ENCODE results near the gene C9orf78.

DNA sequence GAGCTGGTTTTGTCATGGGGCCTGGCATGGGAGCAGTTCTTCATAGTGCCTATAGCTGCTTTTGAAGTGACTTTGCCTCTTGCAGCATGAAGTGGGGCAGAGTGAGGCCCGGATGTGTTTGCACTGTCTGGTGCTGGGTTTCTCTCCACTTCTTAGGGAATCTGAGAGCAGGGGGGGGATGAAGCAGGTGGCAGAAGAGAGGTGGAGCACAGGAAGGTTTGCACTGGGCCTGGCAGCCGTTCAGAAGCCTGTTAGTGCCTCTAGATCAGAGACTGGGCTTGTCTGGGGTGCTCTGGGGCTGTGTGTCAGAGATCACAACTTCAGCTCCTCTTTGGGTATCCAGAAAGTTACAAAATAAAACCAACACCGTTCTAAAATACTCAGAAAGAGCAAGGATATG is 18.5 kb upstream of the C9orf78 start:
- TF ChIP-seq PHF8 (IDR thresholded peaks at IDR 0.05; ENCODE audit: borderline replicate concordance, low read length) (no peak), POLR2A (conservative IDR thresholded peaks at IDR 0.05) (no peak), TEAD4 (IDR thresholded peaks at IDR 0.05; ENCODE audit: low read length) (no peak), TEAD4 (CRISPR knock-in tag; IDR thresholded peaks at IDR 0.05; ENCODE audit: borderline replicate concordance) (no peak), CBFA2T2 (conservative IDR thresholded peaks at IDR 0.05) (no peak), RAD51 (IDR thresholded peaks at IDR 0.05; ENCODE audit: borderline replicate concordance, low read depth) (no peak), CBX8 (IDR thresholded peaks at IDR 0.05; ENCODE audit: borderline replicate concordance, extremely low read depth, low read depth, low read length, poor library complexity, severe bottlenecking) (no peak), EP300 (IDR thresholded peaks at IDR 0.05; ENCODE audit: low read length) (no peak), TAF1 (IDR thresholded peaks at IDR 0.05; ENCODE audit: control insufficient read depth, extremely low read depth, insufficient read depth, low read length, severe bottlenecking) (no peak), ATF7 (IDR thresholded peaks at IDR 0.05) (no peak), CEBPB (tag; IDR thresholded peaks at IDR 0.05) (no peak)
- TF ChIP-seq, protein P1, sequence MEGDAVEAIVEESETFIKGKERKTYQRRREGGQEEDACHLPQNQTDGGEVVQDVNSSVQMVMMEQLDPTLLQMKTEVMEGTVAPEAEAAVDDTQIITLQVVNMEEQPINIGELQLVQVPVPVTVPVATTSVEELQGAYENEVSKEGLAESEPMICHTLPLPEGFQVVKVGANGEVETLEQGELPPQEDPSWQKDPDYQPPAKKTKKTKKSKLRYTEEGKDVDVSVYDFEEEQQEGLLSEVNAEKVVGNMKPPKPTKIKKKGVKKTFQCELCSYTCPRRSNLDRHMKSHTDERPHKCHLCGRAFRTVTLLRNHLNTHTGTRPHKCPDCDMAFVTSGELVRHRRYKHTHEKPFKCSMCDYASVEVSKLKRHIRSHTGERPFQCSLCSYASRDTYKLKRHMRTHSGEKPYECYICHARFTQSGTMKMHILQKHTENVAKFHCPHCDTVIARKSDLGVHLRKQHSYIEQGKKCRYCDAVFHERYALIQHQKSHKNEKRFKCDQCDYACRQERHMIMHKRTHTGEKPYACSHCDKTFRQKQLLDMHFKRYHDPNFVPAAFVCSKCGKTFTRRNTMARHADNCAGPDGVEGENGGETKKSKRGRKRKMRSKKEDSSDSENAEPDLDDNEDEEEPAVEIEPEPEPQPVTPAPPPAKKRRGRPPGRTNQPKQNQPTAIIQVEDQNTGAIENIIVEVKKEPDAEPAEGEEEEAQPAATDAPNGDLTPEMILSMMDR (IDR thresholded peaks at IDR 0.05 in 2 of 3, conservative IDR thresholded peaks at IDR 0.05 in 1 of 3; ENCODE audit: insufficient read depth in 2 of 3, low read depth in 1 of 3, low read length in 3 of 3): no peak
- TF ChIP-seq, protein P2, sequence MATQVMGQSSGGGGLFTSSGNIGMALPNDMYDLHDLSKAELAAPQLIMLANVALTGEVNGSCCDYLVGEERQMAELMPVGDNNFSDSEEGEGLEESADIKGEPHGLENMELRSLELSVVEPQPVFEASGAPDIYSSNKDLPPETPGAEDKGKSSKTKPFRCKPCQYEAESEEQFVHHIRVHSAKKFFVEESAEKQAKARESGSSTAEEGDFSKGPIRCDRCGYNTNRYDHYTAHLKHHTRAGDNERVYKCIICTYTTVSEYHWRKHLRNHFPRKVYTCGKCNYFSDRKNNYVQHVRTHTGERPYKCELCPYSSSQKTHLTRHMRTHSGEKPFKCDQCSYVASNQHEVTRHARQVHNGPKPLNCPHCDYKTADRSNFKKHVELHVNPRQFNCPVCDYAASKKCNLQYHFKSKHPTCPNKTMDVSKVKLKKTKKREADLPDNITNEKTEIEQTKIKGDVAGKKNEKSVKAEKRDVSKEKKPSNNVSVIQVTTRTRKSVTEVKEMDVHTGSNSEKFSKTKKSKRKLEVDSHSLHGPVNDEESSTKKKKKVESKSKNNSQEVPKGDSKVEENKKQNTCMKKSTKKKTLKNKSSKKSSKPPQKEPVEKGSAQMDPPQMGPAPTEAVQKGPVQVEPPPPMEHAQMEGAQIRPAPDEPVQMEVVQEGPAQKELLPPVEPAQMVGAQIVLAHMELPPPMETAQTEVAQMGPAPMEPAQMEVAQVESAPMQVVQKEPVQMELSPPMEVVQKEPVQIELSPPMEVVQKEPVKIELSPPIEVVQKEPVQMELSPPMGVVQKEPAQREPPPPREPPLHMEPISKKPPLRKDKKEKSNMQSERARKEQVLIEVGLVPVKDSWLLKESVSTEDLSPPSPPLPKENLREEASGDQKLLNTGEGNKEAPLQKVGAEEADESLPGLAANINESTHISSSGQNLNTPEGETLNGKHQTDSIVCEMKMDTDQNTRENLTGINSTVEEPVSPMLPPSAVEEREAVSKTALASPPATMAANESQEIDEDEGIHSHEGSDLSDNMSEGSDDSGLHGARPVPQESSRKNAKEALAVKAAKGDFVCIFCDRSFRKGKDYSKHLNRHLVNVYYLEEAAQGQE (IDR thresholded peaks at IDR 0.05; ENCODE audit: borderline replicate concordance): no peak
- TF ChIP-seq, protein P2 (CRISPR knock-in tag; IDR thresholded peaks at IDR 0.05; ENCODE audit: low read depth): no peak
